ENCODE measurements around the gene GJB4.

DNA sequence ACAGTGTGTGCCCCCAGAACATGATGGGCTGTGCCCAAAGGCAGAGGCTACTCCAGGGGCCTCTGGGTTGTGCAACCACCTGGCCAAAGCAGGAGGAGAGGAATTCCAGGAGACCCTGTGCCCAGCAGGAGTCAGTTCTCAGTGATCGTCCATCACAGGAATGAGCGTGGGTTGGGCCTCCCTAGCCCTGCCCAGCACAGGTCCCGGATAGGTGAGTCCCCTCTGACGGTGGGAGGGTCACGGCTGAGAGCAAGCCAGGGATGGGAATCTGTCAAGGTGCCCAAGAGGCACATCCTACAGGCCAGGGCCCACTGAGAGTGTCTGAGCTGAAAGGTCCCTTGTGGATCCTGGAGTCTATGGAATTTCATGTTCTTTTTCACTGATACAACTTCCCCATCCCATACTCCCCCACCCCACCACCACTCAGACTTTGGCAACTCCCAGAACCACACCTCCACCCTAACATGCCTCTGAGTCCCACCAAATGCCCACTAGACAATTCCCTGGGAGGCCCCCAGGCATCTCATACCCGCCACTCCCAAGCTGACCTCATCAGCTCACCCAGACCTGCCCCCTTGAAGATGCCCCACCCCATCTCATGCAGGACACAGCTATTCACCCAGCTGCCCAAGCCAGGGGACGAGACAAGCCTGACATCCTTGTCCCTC lies 3.1 kb downstream of the GJB4 start:
- TF ChIP-seq, protein P1, sequence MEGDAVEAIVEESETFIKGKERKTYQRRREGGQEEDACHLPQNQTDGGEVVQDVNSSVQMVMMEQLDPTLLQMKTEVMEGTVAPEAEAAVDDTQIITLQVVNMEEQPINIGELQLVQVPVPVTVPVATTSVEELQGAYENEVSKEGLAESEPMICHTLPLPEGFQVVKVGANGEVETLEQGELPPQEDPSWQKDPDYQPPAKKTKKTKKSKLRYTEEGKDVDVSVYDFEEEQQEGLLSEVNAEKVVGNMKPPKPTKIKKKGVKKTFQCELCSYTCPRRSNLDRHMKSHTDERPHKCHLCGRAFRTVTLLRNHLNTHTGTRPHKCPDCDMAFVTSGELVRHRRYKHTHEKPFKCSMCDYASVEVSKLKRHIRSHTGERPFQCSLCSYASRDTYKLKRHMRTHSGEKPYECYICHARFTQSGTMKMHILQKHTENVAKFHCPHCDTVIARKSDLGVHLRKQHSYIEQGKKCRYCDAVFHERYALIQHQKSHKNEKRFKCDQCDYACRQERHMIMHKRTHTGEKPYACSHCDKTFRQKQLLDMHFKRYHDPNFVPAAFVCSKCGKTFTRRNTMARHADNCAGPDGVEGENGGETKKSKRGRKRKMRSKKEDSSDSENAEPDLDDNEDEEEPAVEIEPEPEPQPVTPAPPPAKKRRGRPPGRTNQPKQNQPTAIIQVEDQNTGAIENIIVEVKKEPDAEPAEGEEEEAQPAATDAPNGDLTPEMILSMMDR (IDR thresholded peaks at IDR 0.05): no peak
- no peak for TF ChIP-seq POLR2A (IDR thresholded peaks at IDR 0.05)
